SK-N-SH (cell line): ENCODE data around the gene CTTNBP2NL. TPM values are rescaled to one million over a fixed set of nuclear protein-coding genes. Genes with fewer than 3 reads are reported as not detected.

Experiments
- CTCF ChIA-PET: fragments of 300-600, 350-600 bp; formaldehyde crosslinking; extraction: SDS; loops from one replicate; lab custom pipeline; 2021; lab: Yijun Ruan, JAX
- POLR2A ChIA-PET: fragments of 350-600 bp; sonication (Branson Sonifier 250); formaldehyde crosslinking; extraction: SDS; loops from one replicate; lab custom pipeline; 2020; ENCODE audit warnings: antibody characterized with exemption, inconsistent platforms; lab: Yijun Ruan, JAX
- DNase-seq: peaks from one replicate; pipeline ENCODE4 v3.0.0; 2012
- H2AFZ ChIP-seq: fragments of 200-600 bp; sonication (generic); 2 replicates; pipeline ENCODE4 v1.8.1; 2016; ENCODE audit warnings: antibody characterized with exemption, mild to moderate bottlenecking, low read depth
- H3F3A ChIP-seq: fragments of 200-600 bp; sonication (generic); replicated peaks from 2 replicates; pipeline ENCODE3; 2016; ENCODE audit warnings: antibody characterized with exemption, mild to moderate bottlenecking; ENCODE audit not compliant: insufficient read depth
- H3K27ac ChIP-seq, 2 experiments: fragments of 200-500 bp in 1 of 2; fragments of 200-600 bp in 1 of 2; sonication (Bioruptor generic) in 1 of 2; sonication (generic), shearing (Covaris generic) in 1 of 2; 2 replicates each; pipeline versions ENCODE4 v1.5.1 to v1.6.1; 2014 to 2016; ENCODE audit warnings: low read depth in 2 of 2, inconsistent platforms in 1 of 2, low read length in 1 of 2, mild to moderate bottlenecking in 1 of 2, mixed read lengths in 1 of 2
- H3K27me3 ChIP-seq: fragments of 200-600 bp; sonication (generic), shearing (Covaris generic); 2 replicates; pipeline ENCODE4 v1.6.1; 2016; ENCODE audit warnings: mixed run types; ENCODE audit not compliant: insufficient read depth
- H3K36me3 ChIP-seq, 2 experiments: fragments of 200-500 bp in 1 of 2; fragments of 200-600 bp in 1 of 2; sonication (Bioruptor generic) in 1 of 2; sonication (generic) in 1 of 2; replicated peaks in 1 of 2; 2 replicates each; pipeline versions ENCODE3 to v1.5.1; 2014 to 2016; ENCODE audit warnings: low read length in 1 of 2, mild to moderate bottlenecking in 1 of 2; ENCODE audit not compliant: insufficient read depth in 2 of 2, control insufficient read depth in 1 of 2
- H3K4me1 ChIP-seq, 2 experiments: fragments of 200-500 bp in 1 of 2; fragments of 200-600 bp in 1 of 2; sonication (Bioruptor generic) in 1 of 2; sonication (generic), shearing (Covaris generic) in 1 of 2; 2 replicates each; pipeline versions ENCODE4 v1.5.1 to v1.6.1; 2014 to 2016; ENCODE audit warnings: low read depth in 1 of 2, low read length in 1 of 2, mixed run types in 1 of 2; ENCODE audit not compliant: insufficient read depth in 2 of 2, control insufficient read depth in 1 of 2
- H3K4me2 ChIP-seq: fragments of 200-600 bp; sonication (generic), shearing (Covaris generic); 2 replicates; pipeline ENCODE4 v1.6.1; 2017; ENCODE audit warnings: mixed run types
- H3K4me3 ChIP-seq, 2 experiments: fragments of 200-500 bp in 1 of 2; fragments of 200-600 bp in 1 of 2; sonication (Bioruptor generic) in 1 of 2; sonication (generic), shearing (Covaris generic) in 1 of 2; 2 replicates each; pipeline versions ENCODE4 v1.5.1 to v1.8.1; 2014 to 2016; ENCODE audit warnings: low read depth in 2 of 2, inconsistent platforms in 1 of 2, low read length in 1 of 2, mild to moderate bottlenecking in 1 of 2, mixed read lengths in 1 of 2, moderate library complexity in 1 of 2
- H3K79me2 ChIP-seq: fragments of 200-600 bp; sonication (generic); 2 replicates; pipeline ENCODE4 v1.8.1; 2017; ENCODE audit warnings: mild to moderate bottlenecking; ENCODE audit not compliant: insufficient read depth
- H3K9ac ChIP-seq: fragments of 200-600 bp; sonication (generic); 2 replicates; pipeline ENCODE4 v1.6.1; 2017; ENCODE audit warnings: mixed run types
- H3K9me2 ChIP-seq: fragments of 200-600 bp; sonication (generic); 2 replicates; pipeline ENCODE4 v1.6.1; 2017; ENCODE audit warnings: mixed run types
- H3K9me3 ChIP-seq: fragments of 200-600 bp; sonication (generic); 2 replicates; pipeline ENCODE4 v1.6.1; 2017; ENCODE audit warnings: mixed run types, mild to moderate bottlenecking, moderate library complexity
- H4K20me1 ChIP-seq: fragments of 200-600 bp; sonication (generic); 2 replicates; pipeline ENCODE4 v1.6.1; 2017; ENCODE audit warnings: mild to moderate bottlenecking, mixed run types; ENCODE audit not compliant: insufficient read depth
- ELF1 ChIP-seq: IDR thresholded peaks from 2 replicates; pipeline ENCODE4 v1.4.0; 2012
- EP300 ChIP-seq, 2 experiments: IDR thresholded peaks; 2 replicates each; pipeline versions ENCODE4 v1.4.0 to v1.6.1; 2012; ENCODE audit warnings: borderline replicate concordance in 1 of 2, low read depth in 1 of 2, low read length in 1 of 2
- FOSL2 ChIP-seq: IDR thresholded peaks from 2 replicates; pipeline ENCODE4 v1.4.0; 2012; ENCODE audit warnings: low read depth, mild to moderate bottlenecking, moderate library complexity, borderline replicate concordance
- FOXJ3 ChIP-seq: sonication (generic); formaldehyde crosslinking; IDR thresholded peaks from 2 replicates; pipeline ENCODE4 v1.5.1; 2020; ENCODE audit warnings: mild to moderate bottlenecking, missing genetic modification reagents
- GATA2 ChIP-seq: sonication (generic); formaldehyde crosslinking; IDR thresholded peaks from 2 replicates; pipeline ENCODE4 v1.5.0; 2020; ENCODE audit warnings: mild to moderate bottlenecking, missing genetic modification reagents
- JUND ChIP-seq: IDR thresholded peaks from 2 replicates; pipeline ENCODE4 v1.4.0; 2012
- MAX ChIP-seq: IDR thresholded peaks from 2 replicates; pipeline ENCODE4 v1.4.0; 2012; ENCODE audit warnings: low read depth
- MEF2A ChIP-seq: IDR thresholded peaks from 2 replicates; pipeline ENCODE4 v1.4.0; 2012; ENCODE audit warnings: low read depth, borderline replicate concordance
- PBX3 ChIP-seq: IDR thresholded peaks from 2 replicates; pipeline ENCODE4; 2012
- POLR2AphosphoS5 ChIP-seq: IDR thresholded peaks from 2 replicates; pipeline ENCODE4 v1.6.1; 2012; ENCODE audit warnings: low read depth, low read length
- REST ChIP-seq: IDR thresholded peaks from 2 replicates; pipeline ENCODE4 v1.6.1; 2012; ENCODE audit warnings: mild to moderate bottlenecking, low read depth, low read length, moderate library complexity
- SIN3A ChIP-seq: IDR thresholded peaks from 2 replicates; pipeline ENCODE4 v1.6.1; 2012; ENCODE audit warnings: low read depth, mild to moderate bottlenecking, low read length, moderate library complexity, borderline replicate concordance
- SMC3 ChIP-seq: IDR thresholded peaks from 2 replicates; pipeline ENCODE4 v1.6.1; 2012; ENCODE audit warnings: low read depth, low read length, improper control_type of control experiment
- TAF1 ChIP-seq: IDR thresholded peaks from 2 replicates; pipeline ENCODE4 v1.6.1; 2012; ENCODE audit warnings: low read depth, mild to moderate bottlenecking, low read length, moderate library complexity, borderline replicate concordance
- TCF12 ChIP-seq: IDR thresholded peaks from 2 replicates; pipeline ENCODE4 v1.4.0; 2012
- TEAD4 ChIP-seq: IDR thresholded peaks from 2 replicates; pipeline ENCODE4 v1.4.0; 2012; ENCODE audit warnings: mild to moderate bottlenecking, borderline replicate concordance; ENCODE audit not compliant: insufficient read depth
- USF2 ChIP-seq: fragments of 150-350 bp; IDR thresholded peaks from 2 replicates; pipeline ENCODE4 v1.6.1; 2017; ENCODE audit warnings: antibody characterized with exemption, low read length, low read depth, borderline replicate concordance
- YY1 ChIP-seq: IDR thresholded peaks from 2 replicates; pipeline ENCODE4 v1.4.0; 2012; ENCODE audit warnings: low read depth, mild to moderate bottlenecking
- ZBTB33 ChIP-seq: IDR thresholded peaks from 2 replicates; pipeline ENCODE4 v1.4.0; 2012; ENCODE audit warnings: low read depth, borderline replicate concordance
- WGBS: methylation state at CpG from one replicate; pipeline ENCODE4 v1.1.6; 2017; ENCODE audit warnings: low lambda C conversion rate; 5-methylcytosine and 5-hydroxymethylcytosine counted together
- polyA plus RNA-seq, 3 experiments: library from polyadenylated mRNA; depleted of rRNA; stranded (reverse); fragments of >200 nt; gene quantifications; 2 replicates each; pipeline ENCODE4 v1.2.3, GENCODE V29; 2012

The CTTNBP2NL gene
- polyA plus RNA-seq, 1 of the 3 experiments (the other 2 are of a cell fraction) = 4.9 TPM

- H3K36me3 ChIP-seq = no peaks in the 10 kb centered on the region
- H3K4me3 ChIP-seq = no peak overlapping the region
- no peaks in the 10 kb centered on the region for H4K20me1 ChIP-seq
- no peaks in the 10 kb centered on the region; the same call in 1 of the 2 replicates for H3K27me3 ChIP-seq
- CTCF ChIA-PET = interaction anchor here (1.1 to 4.5 kb wide), 6 partner anchors 9 to 612 kb away, joined by 3 to 36 read pairs (median 6); no protein-coding TSS in a partner anchor
- no peaks in the 10 kb centered on the region; a peak in 1 of 4 replicates for H3K4me1 ChIP-seq
- no peak overlapping the region for H3K27ac ChIP-seq
- H3K4me2 ChIP-seq = no peak overlapping the region
- H3K9me3 ChIP-seq = no peaks in the 10 kb centered on the region; the same call in 1 of the 2 replicates
- no peaks in the 10 kb centered on the region for H3F3A ChIP-seq
- no peak for DNase-seq
- POLR2A ChIA-PET = no interaction called here
- TF ChIP-seq TEAD4 = no peak
- no peak for TF ChIP-seq MAX
- no peak for TF ChIP-seq SMC3
- no peak for TF ChIP-seq YY1
- no peak for TF ChIP-seq ZBTB33
- no peak for TF ChIP-seq GATA2 (CRISPR knock-in tag)
- no peak for TF ChIP-seq FOSL2
- no peak for TF ChIP-seq TCF12
- no peak for TF ChIP-seq TAF1
- TF ChIP-seq JUND = no peak
- no peak for TF ChIP-seq PBX3
- H3K79me2 ChIP-seq = no peaks in the 10 kb centered on the region
- H3K9ac ChIP-seq = no peak overlapping the region
- no peaks in the 10 kb centered on the region for H3K9me2 ChIP-seq
- WGBS = 36% methylated on average over 2 of the region's 2 CpGs
- H2AFZ ChIP-seq = no peak overlapping the region
These were observed 14.5 kb upstream of the CTTNBP2NL start for GRCh38 chr1:112381324-112382076.

- no peak overlapping the region for H3K4me3 ChIP-seq
- no peaks in the 10 kb centered on the region; the same call in 1 of the 2 replicates for H3K27me3 ChIP-seq
- no peak overlapping the region for H3K27ac ChIP-seq
- no peaks in the 10 kb centered on the region for H3K79me2 ChIP-seq
- no peak for DNase-seq
- no peak overlapping the region for H3K9ac ChIP-seq
- no peaks in the 10 kb centered on the region for H3K9me3 ChIP-seq
- H3K4me2 ChIP-seq = no peak overlapping the region
- no peaks in the 10 kb centered on the region for H3K9me2 ChIP-seq
- no peak overlapping the region for H2AFZ ChIP-seq
- H3K4me1 ChIP-seq = no peaks in the 10 kb centered on the region; a peak in 1 of 4 replicates
- POLR2A ChIA-PET = no interaction called here
- WGBS = 10% methylated on average over 1 of the region's 1 CpG
- no peaks in the 10 kb centered on the region for H3K36me3 ChIP-seq
- H4K20me1 ChIP-seq = no peaks in the 10 kb centered on the region
- CTCF ChIA-PET = interaction anchor here (3.8 kb wide), 1 partner anchor 14 kb away, joined by 16 read pairs; no protein-coding TSS in a partner anchor
- peaks cover 5% of the 10 kb centered on the region for H3F3A ChIP-seq
- TF ChIP-seq EP300 (IDR thresholded peaks at IDR 0.05; ENCODE audit: borderline replicate concordance in 1 of 2, low read depth in 1 of 2, low read length in 1 of 2) (no peak), TAF1 (no peak), POLR2AphosphoS5 (no peak), FOXJ3 (no peak), MEF2A (no peak), USF2 (no peak), TEAD4 (no peak), ELF1 (no peak), REST (no peak), SIN3A (no peak)
These were observed 12.1 kb upstream of the CTTNBP2NL start for GRCh38 chr1:112383759-112384370.
